Measurements from ENCODE around the gene DENND10. TPM values are rescaled to one million over a fixed set of nuclear protein-coding genes. Genes with fewer than 3 reads are reported as not detected.

The DENND10 gene
- total RNA-seq, 1 donor: 102 TPM

DNA sequence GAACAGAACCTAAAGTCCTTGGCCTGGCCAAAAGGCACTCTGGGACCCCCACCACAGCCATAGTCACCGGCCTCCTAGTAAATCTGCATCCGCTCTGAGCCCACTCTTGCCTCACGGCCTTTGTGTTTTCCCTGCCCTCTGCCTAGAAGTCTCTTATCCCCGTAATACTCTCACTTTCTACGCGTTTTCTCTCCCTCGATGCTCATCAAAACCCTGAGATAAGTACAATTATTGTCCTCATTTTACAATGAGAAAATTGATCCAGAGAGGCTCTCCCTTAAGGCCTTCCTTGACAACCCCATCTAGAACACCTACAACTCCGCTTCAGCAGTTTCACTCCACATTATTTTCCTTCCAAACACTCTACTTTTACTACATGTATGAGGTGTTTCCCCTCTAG, 63.1 kb downstream of the DENND10 start:
- peaks cover 8% of the 10 kb centered on the region for H3K4me1 ChIP-seq (ENCODE audit: insufficient read depth, low read length)
- TF ChIP-seq, protein P1, sequence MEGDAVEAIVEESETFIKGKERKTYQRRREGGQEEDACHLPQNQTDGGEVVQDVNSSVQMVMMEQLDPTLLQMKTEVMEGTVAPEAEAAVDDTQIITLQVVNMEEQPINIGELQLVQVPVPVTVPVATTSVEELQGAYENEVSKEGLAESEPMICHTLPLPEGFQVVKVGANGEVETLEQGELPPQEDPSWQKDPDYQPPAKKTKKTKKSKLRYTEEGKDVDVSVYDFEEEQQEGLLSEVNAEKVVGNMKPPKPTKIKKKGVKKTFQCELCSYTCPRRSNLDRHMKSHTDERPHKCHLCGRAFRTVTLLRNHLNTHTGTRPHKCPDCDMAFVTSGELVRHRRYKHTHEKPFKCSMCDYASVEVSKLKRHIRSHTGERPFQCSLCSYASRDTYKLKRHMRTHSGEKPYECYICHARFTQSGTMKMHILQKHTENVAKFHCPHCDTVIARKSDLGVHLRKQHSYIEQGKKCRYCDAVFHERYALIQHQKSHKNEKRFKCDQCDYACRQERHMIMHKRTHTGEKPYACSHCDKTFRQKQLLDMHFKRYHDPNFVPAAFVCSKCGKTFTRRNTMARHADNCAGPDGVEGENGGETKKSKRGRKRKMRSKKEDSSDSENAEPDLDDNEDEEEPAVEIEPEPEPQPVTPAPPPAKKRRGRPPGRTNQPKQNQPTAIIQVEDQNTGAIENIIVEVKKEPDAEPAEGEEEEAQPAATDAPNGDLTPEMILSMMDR (IDR thresholded peaks at IDR 0.05; ENCODE audit: extremely low read depth, low read depth, low read length): no peak
- DNase-seq (ENCODE audit: insufficient read length, low spot score, missing footprints): no peak
- H3K36me3 ChIP-seq (ENCODE audit: insufficient read depth, low read length): peaks cover 46% of the 10 kb centered on the region
- H3K27me3 ChIP-seq (ENCODE audit: insufficient read depth, low read length): no peaks in the 10 kb centered on the region
- H3K4me2 ChIP-seq (ENCODE audit: insufficient read depth, low read length): no peak overlapping the region
- H3K4me3 ChIP-seq (ENCODE audit: insufficient read depth, low read length): no peak overlapping the region
- no peak overlapping the region for H2AFZ ChIP-seq (ENCODE audit: low read length)
- no peaks in the 10 kb centered on the region for H4K20me1 ChIP-seq (ENCODE audit: insufficient read depth, low read length)
- H3K9me3 ChIP-seq (ENCODE audit: low read depth, low read length): no peaks in the 10 kb centered on the region
- H3K27ac ChIP-seq (ENCODE audit: low read depth, low read length): no peak overlapping the region
- peaks cover 4% of the 10 kb centered on the region for H3K79me2 ChIP-seq (ENCODE audit: insufficient read depth, low read length)

DNA sequence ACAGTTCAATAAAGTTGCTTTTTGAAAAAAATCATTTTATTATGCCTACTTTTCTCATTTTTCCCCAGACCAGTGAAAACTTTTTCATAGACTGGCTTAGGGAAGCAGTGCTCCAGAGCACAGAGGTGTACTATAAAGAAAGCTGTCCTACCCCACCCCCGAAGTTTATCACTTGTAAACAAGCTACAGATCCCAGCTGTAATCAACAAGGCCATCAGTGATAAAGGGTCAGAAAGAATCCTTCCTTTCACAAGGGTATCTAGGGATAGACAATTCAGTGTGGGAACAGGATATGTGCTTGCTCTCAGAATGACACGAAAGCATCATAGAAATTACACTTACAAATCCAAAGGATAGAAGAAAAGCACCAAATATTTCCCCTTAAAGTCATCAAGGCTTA, 70.2 kb downstream of the DENND10 start:
- Histone ChIP-seq H3K27ac (ENCODE audit: low read depth, low read length) (no peak overlapping the region), H3K9me3 (ENCODE audit: low read depth, low read length) (no peaks in the 10 kb centered on the region), H3K79me2 (ENCODE audit: insufficient read depth, low read length) (peaks cover 51% of the 10 kb centered on the region), H4K20me1 (ENCODE audit: insufficient read depth, low read length) (peaks cover 5% of the 10 kb centered on the region), H3K4me3 (ENCODE audit: insufficient read depth, low read length) (no peak overlapping the region), H2AFZ (ENCODE audit: low read length) (no peak overlapping the region), H3K36me3 (ENCODE audit: insufficient read depth, low read length) (peaks cover 48% of the 10 kb centered on the region), H3K4me2 (ENCODE audit: insufficient read depth, low read length) (no peak overlapping the region), H3K4me1 (ENCODE audit: insufficient read depth, low read length) (peaks cover 12% of the 10 kb centered on the region), H3K27me3 (ENCODE audit: insufficient read depth, low read length) (no peaks in the 10 kb centered on the region)
- DNase-seq (ENCODE audit: insufficient read length, low spot score, missing footprints): no peak
- TF ChIP-seq, protein P1 (IDR thresholded peaks at IDR 0.05; ENCODE audit: extremely low read depth, low read depth, low read length): no peak

DNA sequence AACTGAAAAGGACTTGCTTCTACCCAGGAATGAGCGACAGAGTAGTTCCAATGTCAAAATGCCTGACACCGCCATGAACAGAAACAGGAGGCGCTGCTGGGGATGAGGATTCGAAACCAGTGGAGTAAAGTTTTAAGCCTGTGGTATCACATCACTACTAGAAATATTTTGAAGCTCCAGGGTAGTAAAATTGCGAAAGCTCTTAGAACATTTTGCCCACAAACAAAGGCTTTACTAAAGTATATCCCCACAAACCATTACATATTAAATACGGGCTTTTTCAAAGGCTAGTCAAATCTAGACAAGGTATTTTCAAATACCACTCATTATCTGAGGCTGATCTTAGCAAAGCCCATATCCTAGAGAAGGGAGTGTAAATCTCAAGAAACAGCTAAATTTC, 72.3 kb downstream of the DENND10 start:
- Histone ChIP-seq H3K4me3 (ENCODE audit: insufficient read depth, low read length) (no peak overlapping the region), H3K27ac (ENCODE audit: low read depth, low read length) (peak overlapping the region; percentile 13), H3K79me2 (ENCODE audit: insufficient read depth, low read length) (peaks cover 51% of the 10 kb centered on the region), H3K27me3 (ENCODE audit: insufficient read depth, low read length) (no peaks in the 10 kb centered on the region), H3K9me3 (ENCODE audit: low read depth, low read length) (no peaks in the 10 kb centered on the region), H3K4me1 (ENCODE audit: insufficient read depth, low read length) (peaks cover 13% of the 10 kb centered on the region), H3K4me2 (ENCODE audit: insufficient read depth, low read length) (no peak overlapping the region), H3K36me3 (ENCODE audit: insufficient read depth, low read length) (peaks cover 30% of the 10 kb centered on the region), H2AFZ (ENCODE audit: low read length) (no peak overlapping the region), H4K20me1 (ENCODE audit: insufficient read depth, low read length) (peaks cover 5% of the 10 kb centered on the region)
- DNase-seq (ENCODE audit: insufficient read length, low spot score, missing footprints): no peak
- TF ChIP-seq, protein P1 (IDR thresholded peaks at IDR 0.05; ENCODE audit: extremely low read depth, low read depth, low read length): no peak

DNA sequence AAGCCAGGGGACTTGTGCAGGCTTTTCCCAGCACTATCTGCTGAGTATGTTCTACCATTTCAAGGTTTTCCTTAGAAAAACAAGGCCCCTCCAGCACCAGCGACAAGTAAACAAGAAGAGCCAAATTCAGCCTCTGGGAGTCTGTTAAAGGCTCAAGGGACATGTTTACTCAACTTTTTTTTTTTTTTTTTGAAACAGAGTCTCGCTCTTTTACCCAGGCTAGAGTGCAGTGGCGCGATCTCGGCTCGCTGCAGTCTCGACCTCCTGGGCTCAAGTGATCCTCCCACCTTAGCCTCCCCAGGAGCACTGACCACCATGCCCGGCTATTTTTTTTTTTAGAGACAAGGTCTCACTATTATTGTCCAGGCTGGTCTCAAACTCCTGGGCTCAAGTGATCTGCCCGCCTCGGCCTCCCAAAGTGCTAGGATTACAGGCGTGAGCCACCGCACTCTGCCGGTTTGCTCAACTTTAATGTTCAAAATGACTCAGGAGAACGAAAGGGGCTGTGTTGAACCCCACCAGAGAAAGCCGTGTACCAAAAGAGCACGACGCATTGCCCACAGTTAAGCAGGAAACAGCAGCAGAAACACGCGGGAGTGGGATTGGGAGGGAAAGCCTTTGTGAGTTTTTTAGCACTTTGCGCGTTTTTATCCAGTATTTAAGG, 73.9 kb downstream of the DENND10 start:
- H3K9me3 ChIP-seq (ENCODE audit: low read depth, low read length): no peaks in the 10 kb centered on the region
- peaks cover 8% of the 10 kb centered on the region for H3K4me1 ChIP-seq (ENCODE audit: insufficient read depth, low read length)
- H3K27ac ChIP-seq (ENCODE audit: low read depth, low read length): peak overlapping the region; percentile 93
- DNase-seq (ENCODE audit: insufficient read length, low spot score, missing footprints): no peak
- peaks cover 16% of the 10 kb centered on the region for H3K36me3 ChIP-seq (ENCODE audit: insufficient read depth, low read length)
- peaks cover 43% of the 10 kb centered on the region for H3K79me2 ChIP-seq (ENCODE audit: insufficient read depth, low read length)
- H3K4me2 ChIP-seq (ENCODE audit: insufficient read depth, low read length): peak overlapping the region; percentile 99
- H3K27me3 ChIP-seq (ENCODE audit: insufficient read depth, low read length): no peaks in the 10 kb centered on the region
- H4K20me1 ChIP-seq (ENCODE audit: insufficient read depth, low read length): peaks cover 5% of the 10 kb centered on the region
- peak overlapping the region; percentile 90 for H3K4me3 ChIP-seq (ENCODE audit: insufficient read depth, low read length)
- peak overlapping the region; percentile 98 for H2AFZ ChIP-seq (ENCODE audit: low read length)
- TF ChIP-seq, protein P1 (IDR thresholded peaks at IDR 0.05; ENCODE audit: extremely low read depth, low read depth, low read length): no peak
